ENCODE measurements around the gene ZBTB6. TPM values are rescaled to one million over a fixed set of nuclear protein-coding genes. Genes with fewer than 3 reads are reported as not detected.

ZBTB6 gene
- total and polyA plus RNA-seq, 9 of the 15 experiments (the other 6 are each of a cell fraction or from before 2014, with no cell fraction given): 1.4 to 7.2 (median 5.3) TPM

DNA sequence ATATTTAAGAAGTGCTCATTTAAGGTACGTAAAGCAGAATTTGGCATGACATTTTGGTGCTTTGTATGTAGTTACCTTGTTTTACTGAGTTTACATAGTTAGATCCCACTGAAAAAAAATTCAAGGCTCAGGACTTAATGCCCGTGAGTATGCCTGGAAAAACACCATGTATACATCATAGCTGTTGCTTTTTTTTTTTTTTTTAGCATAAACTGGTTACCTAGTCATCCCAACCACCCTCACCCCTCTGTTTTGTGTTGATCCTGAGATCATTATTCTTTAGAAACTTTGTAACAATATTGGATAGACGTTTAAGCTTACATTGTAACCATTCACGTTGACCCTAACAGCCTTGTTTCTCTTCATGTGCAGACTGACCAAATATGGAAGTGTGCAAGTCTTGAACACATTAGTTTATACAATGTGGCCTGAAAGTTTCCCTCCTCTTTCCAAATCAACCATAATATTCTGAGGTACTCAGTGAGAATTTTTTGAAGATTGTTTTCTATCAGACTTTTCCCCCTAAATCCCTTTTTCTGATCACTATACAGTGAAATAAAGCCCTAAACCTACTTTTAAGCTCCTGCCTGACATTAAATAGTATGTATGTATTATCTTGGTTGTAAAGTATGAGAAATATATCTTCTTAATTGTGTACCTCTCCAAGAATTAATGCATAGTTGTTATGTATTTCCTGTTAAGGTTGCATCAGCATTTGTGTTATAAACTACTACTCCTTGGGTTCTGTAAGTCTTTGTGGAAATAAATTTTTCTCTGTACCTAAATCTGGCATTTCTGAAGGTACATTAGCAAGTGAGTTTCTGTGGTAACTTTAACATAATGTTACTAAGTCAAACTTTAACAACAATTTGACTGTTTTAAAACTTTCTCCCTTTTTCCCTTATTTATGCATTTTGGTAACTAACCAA is 32.1 kb upstream of the ZBTB6 start:
- Histone ChIP-seq H3K4me1 (replicated peaks in 1 of 2; ENCODE audit: control insufficient read depth in 2 of 2, insufficient read depth in 2 of 2, low read length in 2 of 2) (peaks cover 13 to 15% of the 10 kb centered on the region in 2 experiments; a peak in 4 of 5 replicates), H3K79me2 (ENCODE audit: control insufficient read depth, insufficient read depth, low read length) (peaks cover 74% of the 10 kb centered on the region), H3K36me3 (ENCODE audit: control insufficient read depth, insufficient read depth, low read length) (0 out of 3 replicates have a peak, but pooled peaks cover 3% of the 10 kb centered on the region), H2AFZ (ENCODE audit: low read depth, low read length) (peak overlapping the region; percentile 62), H4K20me1 (replicated peaks; ENCODE audit: control insufficient read depth, insufficient read depth, low read length) (no peaks in the 10 kb centered on the region), H3K27me3 (ENCODE audit: control insufficient read depth in 2 of 2, insufficient read depth in 2 of 2, low read length in 2 of 2) (no peaks in the 10 kb centered on the region), H3K9ac (ENCODE audit: insufficient read depth in 1 of 2, low read depth in 2 of 2, low read length in 2 of 2) (peak overlapping the region in 1 of 2 experiments; percentile 36; a peak in 2 of 4 replicates), H3K9me1 (ENCODE audit: control insufficient read depth, insufficient read depth, low read length) (no peaks in the 10 kb centered on the region), H3K4me2 (ENCODE audit: insufficient read depth, low read length) (peak overlapping the region; percentile 32; the same call in 1 of the 2 replicates), H3K27ac (ENCODE audit: extremely low read depth, low read depth, low read length) (peak overlapping the region; percentile 52), H3K4me3 (no peak overlapping the region), H3K9me3 (replicated peaks; ENCODE audit: control insufficient read depth, insufficient read depth, low read depth, low read length) (no peaks in the 10 kb centered on the region; the same call in 1 of the 2 replicates)
- BruUV-seq (replicated peaks): no TSS peak
- intact Hi-C loops (cut with micrococcal nuclease) (no loop called here), in situ Hi-C loops (cut with MboI) (no loop called here)
- POLR2A ChIA-PET: interaction anchor here (0.9 to 1.3 kb wide), 2 partner anchors 13 to 16 kb away, joined by 3 to 4 read pairs; partner anchors contain the start of gene ZBTB26
- DNase-seq (ENCODE audit: extremely low read depth in 1 of 4, low spot score in 3 of 4) (peak in 1 of 4 experiments; percentile 6), ATAC-seq (no peak), FAIRE-seq (peak; percentile 19)
- WGBS (ENCODE audit: insufficient coverage, low coverage, missing lambda C conversion rate): 48% methylated on average over 4 of the region's 4 CpGs
- CTCF ChIA-PET (ENCODE audit: low intra/inter-chr PET ratio): no interaction called here
- no peak for TF ChIP-seq CHD2 (IDR thresholded peaks at IDR 0.05; ENCODE audit: low read depth, low read length)
- no peak for TF ChIP-seq NUFIP1 (IDR thresholded peaks at IDR 0.05; ENCODE audit: partially characterized antibody)
- TF ChIP-seq MAX (CRISPR knock-in tag; IDR thresholded peaks at IDR 0.05): no peak
- TF ChIP-seq CHCHD3 (CRISPR knock-in tag; IDR thresholded peaks at IDR 0.05): no peak
- no peak for TF ChIP-seq KDM2B (CRISPR knock-in tag; IDR thresholded peaks at IDR 0.05)
- TF ChIP-seq TAF15 (IDR thresholded peaks at IDR 0.05; ENCODE audit: low read depth, low read length): no peak
- TF ChIP-seq DMBX1 (CRISPR knock-in tag; IDR thresholded peaks at IDR 0.05; ENCODE audit: borderline replicate concordance): no peak
- TF ChIP-seq POLR2H (tag; IDR thresholded peaks at IDR 0.05; ENCODE audit: low read depth): peak; percentile 50
- no peak for TF ChIP-seq ZNF75A (CRISPR knock-in tag; IDR thresholded peaks at IDR 0.05)
- TF ChIP-seq, protein P1, sequence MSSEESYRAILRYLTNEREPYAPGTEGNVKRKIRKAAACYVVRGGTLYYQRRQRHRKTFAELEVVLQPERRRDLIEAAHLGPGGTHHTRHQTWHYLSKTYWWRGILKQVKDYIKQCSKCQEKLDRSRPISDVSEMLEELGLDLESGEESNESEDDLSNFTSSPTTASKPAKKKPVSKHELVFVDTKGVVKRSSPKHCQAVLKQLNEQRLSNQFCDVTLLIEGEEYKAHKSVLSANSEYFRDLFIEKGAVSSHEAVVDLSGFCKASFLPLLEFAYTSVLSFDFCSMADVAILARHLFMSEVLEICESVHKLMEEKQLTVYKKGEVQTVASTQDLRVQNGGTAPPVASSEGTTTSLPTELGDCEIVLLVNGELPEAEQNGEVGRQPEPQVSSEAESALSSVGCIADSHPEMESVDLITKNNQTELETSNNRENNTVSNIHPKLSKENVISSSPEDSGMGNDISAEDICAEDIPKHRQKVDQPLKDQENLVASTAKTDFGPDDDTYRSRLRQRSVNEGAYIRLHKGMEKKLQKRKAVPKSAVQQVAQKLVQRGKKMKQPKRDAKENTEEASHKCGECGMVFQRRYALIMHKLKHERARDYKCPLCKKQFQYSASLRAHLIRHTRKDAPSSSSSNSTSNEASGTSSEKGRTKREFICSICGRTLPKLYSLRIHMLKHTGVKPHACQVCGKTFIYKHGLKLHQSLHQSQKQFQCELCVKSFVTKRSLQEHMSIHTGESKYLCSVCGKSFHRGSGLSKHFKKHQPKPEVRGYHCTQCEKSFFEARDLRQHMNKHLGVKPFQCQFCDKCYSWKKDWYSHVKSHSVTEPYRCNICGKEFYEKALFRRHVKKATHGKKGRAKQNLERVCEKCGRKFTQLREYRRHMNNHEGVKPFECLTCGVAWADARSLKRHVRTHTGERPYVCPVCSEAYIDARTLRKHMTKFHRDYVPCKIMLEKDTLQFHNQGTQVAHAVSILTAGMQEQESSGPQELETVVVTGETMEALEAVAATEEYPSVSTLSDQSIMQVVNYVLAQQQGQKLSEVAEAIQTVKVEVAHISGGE (CRISPR knock-in tag; IDR thresholded peaks at IDR 0.05): no peak
- TF ChIP-seq ETV1 (tag; conservative IDR thresholded peaks at IDR 0.05; ENCODE audit: low read depth): no peak
- TF ChIP-seq KLF10 (CRISPR knock-in tag; IDR thresholded peaks at IDR 0.05): no peak
- no peak for TF ChIP-seq RBFOX2 (IDR thresholded peaks at IDR 0.05; ENCODE audit: low read depth, low read length)
- TF ChIP-seq ZNF347 (CRISPR knock-in tag; IDR thresholded peaks at IDR 0.05; ENCODE audit: low read depth): no peak
- no peak for TF ChIP-seq NCOA2 (IDR thresholded peaks at IDR 0.05; ENCODE audit: partially characterized antibody in 2 of 2)
- no peak for TF ChIP-seq USF2 (CRISPR knock-in tag; IDR thresholded peaks at IDR 0.05)
- TF ChIP-seq CCNT2 (IDR thresholded peaks at IDR 0.05; ENCODE audit: borderline replicate concordance, extremely low read depth, insufficient read length, low read depth, low read length): no peak
